HG03039 (cell line): Measurements from ENCODE around the gene EHMT1.
A peak's percentile ranks its signal among the peaks of the same experiment; 100 is the strongest.
"Not testable (repeated sequence)": the region's sequence is repeated elsewhere in the genome, so short reads cannot be mapped to it uniquely, and the experiment has no call there.

Experiments
- ATAC-seq: cut with Tn5 transposase; IDR thresholded peaks from one replicate; pipeline ENCODE4 v1.9.1; 2021; ENCODE audit warnings: mild to moderate bottlenecking, moderate library complexity; ENCODE audit not compliant: unreplicated experiment

EHMT1 gene

DNA sequence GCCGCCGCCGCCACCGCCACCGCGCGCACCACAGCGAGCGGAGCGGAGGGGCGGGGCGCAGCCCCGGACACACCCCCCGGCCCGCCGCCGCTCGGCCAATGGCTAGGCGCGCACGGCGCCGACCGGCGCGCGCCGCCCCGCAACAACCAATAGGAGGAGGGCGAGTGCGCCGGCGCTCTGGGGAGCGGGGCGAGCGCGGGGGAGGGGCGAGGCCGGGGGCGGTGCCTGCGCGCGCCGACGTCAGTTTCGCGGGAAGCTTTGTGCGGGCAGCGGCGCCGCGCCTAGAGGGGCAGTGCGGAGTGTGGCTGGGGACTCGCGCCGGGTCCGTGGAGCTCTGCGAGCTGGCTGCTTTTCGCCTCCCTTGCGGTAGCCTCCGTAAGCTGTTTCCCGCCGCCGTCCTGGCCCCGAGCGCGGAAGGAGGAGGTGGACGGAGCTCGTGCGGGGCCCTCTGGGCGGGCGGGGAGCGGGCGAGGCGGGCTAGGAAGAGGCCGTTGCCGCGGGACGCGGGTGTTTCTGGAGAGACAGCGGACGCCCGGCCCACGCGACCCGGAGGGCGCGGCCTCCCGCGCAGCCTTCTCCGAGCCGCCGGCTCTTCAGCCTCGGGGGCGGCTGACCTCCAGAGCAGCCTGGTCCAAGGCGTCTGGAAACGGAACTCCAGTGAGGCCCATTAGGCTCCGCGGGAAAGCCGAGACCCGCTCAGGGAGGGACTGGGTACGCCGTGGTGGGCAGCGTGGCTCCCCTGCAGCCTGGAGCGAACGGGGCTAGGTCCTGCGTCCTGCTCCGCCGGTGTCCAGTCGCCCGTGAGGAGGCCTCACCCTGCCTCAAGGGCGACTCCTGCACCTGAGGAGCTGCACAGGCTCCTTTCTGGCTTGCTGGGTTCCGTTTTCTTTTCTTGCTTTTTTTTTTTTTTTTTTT, 28.1 kb upstream of the EHMT1 start, which contains the start of gene ZMYND19:
TSS of gene ZMYND19 (minus strand) at position 44 of the 915 bp plus-strand sequence. CDS start 249 bp downstream, outside the sequence.
- ATAC-seq = peak; percentile 81

DNA sequence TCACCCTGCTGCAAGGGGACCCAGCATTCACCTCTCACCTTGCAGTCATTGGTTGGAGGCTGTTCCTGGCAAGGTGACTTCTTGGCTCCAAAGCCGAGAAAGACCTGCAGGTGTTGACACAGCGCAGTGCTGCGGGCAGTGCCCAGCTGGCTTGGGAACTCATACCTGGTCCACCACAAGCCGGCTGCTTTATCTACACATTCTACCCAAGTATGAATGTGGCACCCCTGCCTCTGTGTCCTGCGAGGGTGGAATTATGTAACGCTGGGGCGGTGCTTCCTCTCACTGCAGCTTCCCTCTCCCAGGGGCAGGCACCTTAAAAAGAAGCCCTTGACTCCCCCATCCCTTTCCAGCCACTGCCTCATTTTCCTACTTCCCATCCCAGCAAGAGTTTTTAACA, 26.0 kb upstream of the EHMT1 start:
- no peak for ATAC-seq

DNA sequence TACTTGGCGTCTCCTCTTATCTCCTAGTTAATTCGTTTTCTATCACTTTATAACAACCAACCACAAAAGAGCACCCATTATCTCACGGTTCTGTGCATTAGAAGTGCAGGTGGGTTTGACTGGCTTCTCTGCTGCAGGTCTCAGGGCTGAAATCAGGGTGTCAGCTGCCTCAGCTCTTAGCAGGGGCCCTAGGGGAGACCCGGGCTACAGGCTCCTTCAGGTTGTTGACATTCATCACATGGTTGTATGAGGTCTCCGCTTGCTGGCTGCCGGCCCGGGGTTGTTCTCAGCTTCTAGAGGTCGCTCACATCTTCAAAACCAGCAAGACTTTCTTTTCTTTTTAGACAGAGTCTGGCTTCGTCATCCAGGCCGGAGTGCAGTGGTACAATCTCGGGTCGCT, 25.6 kb upstream of the EHMT1 start:
- ATAC-seq = no peak

DNA sequence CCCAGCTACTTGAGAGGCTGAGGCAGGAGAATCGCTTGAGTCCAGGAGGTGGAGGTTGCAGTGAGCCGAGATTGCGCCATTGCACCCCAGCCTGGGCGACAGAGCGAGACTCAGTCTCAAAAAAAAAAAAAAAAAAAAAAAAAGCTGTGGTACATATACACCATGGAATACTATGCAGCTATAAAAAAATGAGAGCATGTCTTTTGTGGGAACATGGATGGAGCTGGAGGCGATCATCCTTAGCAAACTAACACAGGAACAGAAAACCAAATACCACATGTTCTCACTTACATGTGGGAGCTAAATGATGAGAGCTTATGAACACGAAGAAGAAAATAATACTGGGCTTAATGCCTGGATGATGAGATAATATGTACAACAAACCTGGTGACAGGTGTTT, 22.2 kb upstream of the EHMT1 start:
- ATAC-seq = not testable (repeated sequence)

DNA sequence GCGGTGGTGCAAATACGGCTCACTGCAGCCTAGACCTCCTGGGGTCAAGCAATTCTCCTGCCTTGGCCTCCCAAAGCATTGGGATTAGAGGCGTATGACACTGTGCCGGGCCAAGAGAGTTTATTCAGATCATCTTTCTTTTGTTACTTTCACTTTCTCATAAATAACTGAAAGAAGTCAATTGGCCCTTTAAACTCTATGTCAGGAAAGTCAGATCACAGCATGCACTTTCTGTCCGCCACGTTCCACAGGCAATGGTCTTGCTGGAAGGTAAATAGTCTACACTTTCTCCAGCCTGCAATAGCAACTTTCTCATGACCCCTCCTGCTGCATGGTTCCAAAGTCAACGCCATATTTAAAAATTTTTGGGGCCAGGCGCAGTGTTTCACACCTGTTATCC, 19.9 kb upstream of the EHMT1 start:
- ATAC-seq = no peak

DNA sequence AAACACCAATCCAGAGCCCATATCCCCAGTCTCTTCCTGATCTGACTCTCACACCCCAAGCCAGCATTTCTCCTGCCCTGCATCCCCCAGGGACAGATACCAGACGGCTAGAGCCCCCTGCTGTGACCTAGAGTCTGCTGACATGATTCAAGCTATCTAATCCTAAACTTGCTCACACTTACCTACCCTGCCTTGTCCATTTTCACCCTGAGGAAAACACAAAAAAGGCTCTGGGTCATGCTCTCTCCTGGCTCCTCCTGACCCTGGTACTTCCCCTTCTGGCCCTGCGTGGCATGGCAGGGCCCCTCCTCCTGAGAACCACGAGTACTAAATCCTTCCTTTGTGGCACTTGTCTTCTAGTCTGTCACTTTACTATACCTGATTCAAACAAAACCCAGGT, 16.1 kb upstream of the EHMT1 start:
- ATAC-seq = no peak

DNA sequence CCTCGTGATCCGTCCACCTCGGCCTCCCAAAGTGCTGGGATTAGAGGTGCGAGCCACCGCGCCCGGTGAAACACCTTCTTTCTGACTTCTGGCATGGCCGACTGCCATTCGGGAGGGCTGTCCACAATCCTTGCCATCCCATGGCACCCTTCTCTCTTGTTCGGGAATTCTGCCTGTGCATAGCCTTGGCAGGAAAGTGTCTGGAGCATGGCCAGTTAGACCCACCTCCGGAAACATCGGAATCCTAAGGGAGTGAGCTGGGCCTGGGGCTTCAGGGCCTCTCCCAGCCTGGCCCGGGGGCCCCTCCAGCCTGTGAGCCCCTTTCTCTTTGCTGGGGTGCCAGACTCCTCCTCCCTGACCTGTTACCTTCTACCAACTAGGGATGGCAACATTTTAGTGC, 14.9 kb upstream of the EHMT1 start:
- ATAC-seq = no peak

DNA sequence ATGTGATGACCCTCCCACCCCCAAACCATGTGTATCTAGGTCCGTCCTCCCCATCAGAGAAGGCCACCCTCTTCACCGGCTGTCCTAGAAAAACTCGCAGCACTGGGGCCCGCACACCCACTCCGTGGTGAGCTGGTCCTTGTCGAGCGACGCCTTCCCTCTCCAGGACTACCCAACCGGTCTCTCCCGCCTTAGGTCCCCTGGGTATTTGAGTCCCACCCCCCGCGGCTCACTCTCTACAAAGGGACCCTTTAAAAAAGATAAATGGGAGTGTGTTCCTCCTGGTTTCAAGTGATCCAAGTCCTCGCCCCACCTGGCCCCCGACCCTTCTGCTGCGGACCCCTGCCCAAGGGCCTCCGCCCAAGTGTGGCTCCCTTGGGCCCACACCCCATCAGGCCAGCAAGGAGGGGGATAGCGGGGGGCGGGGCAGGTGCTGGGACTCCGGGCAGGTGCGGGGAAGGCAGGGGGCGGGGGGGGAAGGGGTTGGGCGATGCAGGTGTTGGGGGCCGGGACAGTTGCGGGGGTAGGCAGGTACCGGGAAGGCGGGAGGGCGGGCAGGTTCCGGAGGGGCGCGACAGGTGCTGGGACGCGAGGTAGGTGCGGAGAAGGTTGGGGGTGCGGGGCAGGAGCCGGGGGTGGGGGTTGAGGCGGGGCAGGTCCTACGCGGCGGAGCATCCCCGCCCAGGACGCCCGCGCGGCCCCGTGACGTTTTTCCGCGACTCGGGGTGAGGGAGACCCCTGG, 14.3 kb upstream of the EHMT1 start:
- ATAC-seq = no peak

DNA sequence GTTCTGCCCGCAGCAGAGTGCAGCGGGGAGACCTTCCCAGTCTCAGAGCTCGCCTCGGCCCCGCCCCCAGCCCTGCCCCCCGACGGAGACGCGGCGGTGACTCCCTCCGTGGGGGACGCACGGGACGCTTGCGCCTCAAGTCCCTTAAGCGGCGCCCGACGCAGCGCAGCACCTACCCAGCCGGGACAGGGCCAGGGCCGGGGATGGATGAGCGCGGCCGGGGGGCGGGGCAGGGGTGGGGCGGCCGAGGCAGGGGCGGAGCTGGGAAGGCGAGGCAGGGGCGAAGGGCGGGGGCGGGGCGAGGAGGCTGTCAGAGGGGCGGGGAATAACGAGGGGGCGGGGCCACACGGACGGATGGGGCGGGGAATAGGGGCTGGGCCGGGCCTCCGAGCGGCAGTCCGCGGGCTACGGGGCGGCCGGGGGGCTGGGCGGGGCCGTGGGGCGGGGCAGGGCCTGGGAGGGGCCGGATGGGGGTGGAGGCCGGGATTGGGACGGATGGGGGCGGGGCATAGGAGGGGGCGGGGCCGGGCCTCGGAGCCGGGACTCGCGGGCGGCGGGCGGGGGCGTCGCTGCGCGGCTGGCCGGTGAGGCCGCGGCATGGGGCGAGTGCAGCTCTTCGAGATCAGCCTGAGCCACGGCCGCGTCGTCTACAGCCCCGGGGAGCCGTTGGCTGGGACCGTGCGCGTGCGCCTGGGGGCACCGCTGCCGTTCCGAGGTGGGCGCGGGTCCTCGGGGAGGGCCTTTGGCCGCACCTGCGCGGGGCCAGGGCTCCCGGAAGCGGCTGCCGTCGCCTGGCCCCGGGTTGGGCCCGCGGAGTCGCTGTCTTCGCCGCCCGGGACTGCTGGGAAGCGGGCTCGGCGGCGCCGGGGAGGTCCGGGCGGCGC, 13.4 kb upstream of the EHMT1 start, which contains the start of gene ARRDC1:
TSS of gene ARRDC1 (plus strand) at position 566 of the 884 bp plus-strand sequence. CDS start at position 598, 32 bp downstream.
- peak; percentile 66 for ATAC-seq

DNA sequence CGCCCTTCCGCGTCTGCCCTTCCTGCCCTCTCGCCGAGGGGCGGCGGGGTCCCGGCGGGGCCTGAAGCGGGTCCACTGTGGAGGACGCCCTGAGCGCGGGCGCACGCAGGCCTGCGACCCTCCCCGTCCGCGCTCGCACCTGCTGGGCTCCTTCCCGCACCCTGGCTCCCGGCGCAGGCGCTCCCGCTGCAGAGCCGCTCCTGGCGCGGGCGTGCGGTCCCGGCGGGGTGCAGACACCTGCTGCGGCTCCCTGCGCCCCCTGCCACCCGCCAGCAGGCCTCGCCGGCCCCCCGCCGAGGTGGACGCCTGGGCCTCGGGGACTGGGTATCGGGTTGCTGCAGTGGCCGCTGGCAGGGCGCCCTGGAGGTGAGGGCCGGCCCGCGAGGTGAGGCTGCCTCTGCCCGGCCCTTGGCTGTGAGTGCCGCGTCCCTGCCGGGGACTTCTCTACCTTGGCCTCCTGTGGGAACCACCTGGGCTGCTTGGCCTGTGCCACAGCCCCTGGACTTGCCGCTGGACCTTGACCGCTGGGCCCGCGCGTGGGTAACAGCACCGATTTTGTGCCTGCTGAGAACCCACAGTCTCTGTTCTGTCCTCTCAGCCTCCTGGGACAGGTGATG, 12.7 kb upstream of the EHMT1 start:
- ATAC-seq = peak; percentile 9

DNA sequence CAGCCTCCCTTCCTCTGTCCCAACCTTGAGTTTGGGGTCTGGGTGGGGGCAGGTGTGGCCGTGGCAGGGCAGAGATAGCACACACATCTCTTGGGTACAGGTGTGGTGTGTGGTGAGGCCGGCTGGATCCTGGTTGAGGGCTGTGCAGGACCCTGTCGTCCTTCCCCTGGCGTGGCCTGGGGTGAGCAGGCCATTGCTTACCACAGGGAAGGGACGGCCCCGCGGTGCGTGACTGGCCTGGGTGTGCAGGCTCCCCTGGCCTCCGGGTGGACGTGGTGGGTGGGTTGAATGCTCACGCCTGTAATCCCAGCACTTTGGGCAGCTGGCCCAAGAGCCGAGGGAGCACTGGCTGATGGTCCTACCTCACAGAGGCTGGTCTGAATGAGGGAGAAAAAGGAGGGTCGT, 12.1 kb upstream of the EHMT1 start:
- no peak for ATAC-seq

DNA sequence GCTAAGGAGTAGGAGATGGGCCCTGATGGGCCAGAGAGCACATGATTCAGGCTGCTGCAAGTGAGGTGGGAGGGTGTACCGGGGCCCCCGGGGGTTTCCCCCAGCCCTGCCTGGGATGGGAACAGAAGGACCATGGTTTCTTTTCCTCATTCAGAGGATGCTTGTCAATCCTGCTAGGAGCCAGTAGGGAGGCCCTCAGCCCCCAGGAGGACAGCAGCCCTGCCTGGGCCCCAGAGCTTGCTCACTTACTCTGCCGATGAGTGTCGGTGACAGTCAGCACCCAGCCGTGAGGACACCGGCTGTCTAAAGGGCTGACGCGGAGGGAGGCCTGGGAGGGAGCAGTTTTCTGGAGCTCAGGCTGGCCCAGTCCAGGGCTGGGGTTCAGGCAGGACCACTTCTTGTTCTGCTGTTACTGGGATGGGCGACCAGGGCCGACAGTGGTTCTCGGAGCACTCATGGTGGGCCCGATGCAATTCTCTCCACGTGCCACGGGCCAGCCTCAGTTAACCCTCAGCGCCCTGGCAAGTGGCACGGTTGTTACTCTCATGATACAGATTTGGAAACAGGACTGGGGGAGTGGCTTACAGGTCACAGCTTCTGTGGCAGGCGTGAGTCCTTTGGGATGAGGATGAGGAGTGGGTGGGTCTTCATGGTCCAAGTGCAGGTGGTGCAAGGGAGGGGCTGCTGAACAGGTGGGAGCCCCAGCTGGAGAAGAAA, 11.5 kb upstream of the EHMT1 start:
- no peak for ATAC-seq

DNA sequence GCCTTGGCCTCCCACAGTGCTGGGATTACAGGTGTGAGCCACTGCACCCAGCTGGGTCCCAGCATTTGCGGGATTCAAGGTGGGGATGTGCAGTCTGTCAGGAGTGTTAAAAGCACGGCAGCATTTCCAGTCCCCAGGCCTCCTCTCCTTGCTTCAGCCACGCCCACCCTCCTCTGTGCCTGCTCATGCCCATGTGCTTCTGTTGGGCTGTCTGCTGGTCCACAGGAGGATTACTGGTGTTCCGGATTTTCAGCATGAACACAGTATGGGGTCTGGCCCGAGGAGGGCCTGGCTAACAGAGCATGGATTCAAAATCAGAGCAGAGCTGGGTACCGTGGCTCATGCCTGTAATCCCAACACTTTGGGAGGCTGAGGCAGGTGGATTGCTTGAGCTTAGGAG, 7.9 kb upstream of the EHMT1 start:
- no peak for ATAC-seq

DNA sequence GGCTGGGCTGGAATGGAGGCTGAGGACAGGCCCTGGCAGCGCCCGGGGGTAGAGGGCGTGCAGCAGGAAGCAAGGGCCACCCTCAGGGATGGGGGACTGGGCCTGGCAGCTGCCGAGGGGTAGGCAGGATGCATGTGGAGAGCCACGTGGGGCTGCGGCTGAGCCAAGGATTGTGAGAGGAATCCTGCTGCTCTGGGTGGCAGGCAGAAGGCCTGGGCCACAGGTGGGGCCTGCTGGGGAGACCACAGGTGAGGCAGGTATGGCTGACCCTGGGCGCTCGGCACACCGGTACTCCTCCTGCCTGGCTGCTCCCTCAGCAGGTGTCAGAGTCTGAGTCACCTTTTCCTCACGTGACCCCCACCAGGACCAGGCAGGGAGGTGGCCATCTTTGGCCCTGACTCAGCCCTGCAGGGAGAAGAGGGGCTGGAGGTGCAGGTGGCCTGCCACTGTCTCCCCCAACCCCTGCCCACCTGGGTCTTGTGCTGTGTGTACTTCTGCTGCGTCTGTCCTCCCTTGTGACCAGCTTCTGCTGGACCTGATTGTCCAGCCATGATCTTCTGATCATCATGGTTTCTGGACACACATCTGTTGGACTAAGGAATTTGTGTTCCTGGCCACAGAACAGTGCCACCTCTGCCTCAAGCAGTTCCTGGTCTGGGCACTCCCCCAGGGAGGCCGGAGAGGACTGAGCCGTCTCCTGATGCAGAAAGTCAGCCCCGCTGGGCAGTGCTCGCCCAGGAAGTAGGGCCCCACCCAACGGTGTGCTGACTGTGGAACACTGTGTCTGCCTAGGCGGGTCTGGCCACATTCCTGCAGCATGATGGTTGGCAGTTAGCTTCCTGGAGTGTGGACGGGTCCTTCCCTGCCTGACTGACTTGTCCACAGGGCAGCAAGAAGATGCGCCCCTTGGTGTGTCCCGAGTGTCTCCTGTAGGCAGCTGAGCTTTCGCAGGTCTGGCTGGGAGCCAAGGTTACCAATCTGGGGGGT, 6.9 kb upstream of the EHMT1 start:
- no peak for ATAC-seq

DNA sequence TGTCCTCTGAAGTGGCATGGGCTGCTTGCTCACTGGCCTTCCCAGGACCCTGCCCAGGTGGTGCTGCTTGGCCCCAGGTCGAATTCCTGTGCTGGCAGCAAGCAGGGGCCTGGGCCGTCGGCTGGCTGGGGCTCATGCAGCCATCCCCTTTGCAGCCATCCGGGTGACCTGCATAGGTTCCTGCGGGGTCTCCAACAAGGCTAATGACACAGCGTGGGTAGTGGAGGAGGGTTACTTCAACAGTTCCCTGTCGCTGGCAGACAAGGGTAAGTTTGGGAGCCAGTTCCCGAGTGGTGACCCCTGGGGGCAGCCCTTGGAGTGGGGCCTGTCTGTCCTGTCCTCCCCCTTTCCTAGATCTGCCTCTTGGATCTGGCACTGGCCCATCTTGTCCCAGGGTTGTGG, 6.1 kb upstream of the EHMT1 start:
- no peak for ATAC-seq

DNA sequence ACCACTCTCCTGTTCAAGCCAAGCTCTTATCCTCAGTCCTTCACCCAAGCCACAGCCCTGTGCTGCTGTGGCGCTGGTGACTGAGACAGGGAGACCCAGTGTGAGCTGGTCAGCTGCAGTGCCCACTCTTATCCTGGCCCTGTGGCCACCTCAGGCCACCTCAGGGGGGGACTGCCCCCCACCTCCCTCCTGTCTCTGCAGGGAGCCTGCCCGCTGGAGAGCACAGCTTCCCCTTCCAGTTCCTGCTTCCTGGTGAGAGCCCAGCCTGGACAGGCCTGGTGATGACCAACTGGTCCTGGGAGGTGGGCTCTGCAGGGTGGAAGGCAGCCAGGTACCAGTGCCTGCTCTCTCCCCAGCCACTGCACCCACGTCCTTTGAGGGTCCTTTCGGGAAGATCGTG, 5.5 kb upstream of the EHMT1 start:
- no peak for ATAC-seq

DNA sequence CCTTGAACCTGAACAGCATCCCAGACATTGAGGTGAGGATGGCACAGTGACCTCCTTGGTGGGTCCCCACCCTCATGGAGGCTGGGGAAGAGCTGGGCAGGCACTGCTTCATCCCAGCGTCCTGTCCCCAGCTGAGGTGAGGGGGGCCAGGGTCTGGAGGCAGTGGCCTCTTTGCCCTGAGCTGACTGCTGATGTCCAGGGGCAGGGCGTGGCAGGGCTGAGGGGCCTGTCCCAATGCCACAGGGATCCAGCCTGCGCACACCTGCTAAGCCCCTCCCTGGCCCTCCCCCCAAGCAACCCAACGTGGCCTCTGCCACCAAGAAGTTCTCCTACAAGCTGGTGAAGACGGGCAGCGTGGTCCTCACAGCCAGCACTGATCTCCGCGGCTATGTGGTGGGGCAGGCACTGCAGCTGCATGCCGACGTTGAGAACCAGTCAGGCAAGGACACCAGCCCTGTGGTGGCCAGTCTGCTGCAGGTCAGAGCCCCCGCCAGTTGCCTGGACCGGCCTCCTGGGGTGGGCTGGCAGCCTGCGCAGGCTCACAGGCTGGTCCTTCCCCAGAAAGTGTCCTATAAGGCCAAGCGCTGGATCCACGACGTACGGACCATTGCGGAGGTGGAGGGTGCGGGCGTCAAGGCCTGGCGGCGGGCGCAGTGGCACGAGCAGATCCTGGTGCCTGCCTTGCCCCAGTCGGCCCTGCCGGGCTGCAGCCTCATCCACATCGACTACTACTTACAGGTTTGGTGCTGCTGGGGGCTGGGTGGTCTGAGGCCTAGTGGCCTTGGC, 4.9 kb upstream of the EHMT1 start:
- no peak for ATAC-seq
